Mesendoderm (in vitro differentiated cells): Measurements from ENCODE around the gene NUAK2.

Experiments
- DNase-seq: peaks from one replicate; pipeline ENCODE4 v3.0.0; 2013
- H2AK5ac ChIP-seq: 2 replicates; pipeline ENCODE4 v1.6.1; 2013; ENCODE audit warnings: low read length, inconsistent platforms
- H2BK120ac ChIP-seq: 2 replicates; pipeline ENCODE4 v1.6.1; 2013; ENCODE audit warnings: low read depth, mild to moderate bottlenecking, low read length, moderate library complexity, mixed read lengths
- H2BK15ac ChIP-seq: replicated peaks from 2 replicates; pipeline ENCODE4 v1.6.1; 2013; ENCODE audit warnings: low read depth, mild to moderate bottlenecking, moderate library complexity
- H2BK5ac ChIP-seq: 2 replicates; pipeline ENCODE4 v1.6.1; 2013; ENCODE audit warnings: low read length, inconsistent platforms
- H3K18ac ChIP-seq: 2 replicates; pipeline ENCODE4 v1.6.1; 2013; ENCODE audit warnings: mild to moderate bottlenecking, low read length, mixed read lengths
- H3K23ac ChIP-seq: one replicate; pipeline ENCODE4 v1.6.1; 2013; ENCODE audit warnings: low read length
- H3K27ac ChIP-seq: 2 replicates; pipeline ENCODE4 v1.5.1; 2013; ENCODE audit warnings: low read depth, mild to moderate bottlenecking, inconsistent platforms, low read length, moderate library complexity
- H3K27me3 ChIP-seq: 2 replicates; pipeline ENCODE4 v1.6.1; 2013; ENCODE audit warnings: low read length, control low read depth, mild to moderate bottlenecking, inconsistent platforms; ENCODE audit not compliant: insufficient read depth, poor library complexity
- H3K36me3 ChIP-seq: 2 replicates; pipeline ENCODE4 v1.6.1; 2013; ENCODE audit warnings: low read length, inconsistent platforms; ENCODE audit not compliant: control insufficient read depth, insufficient read depth
- H3K4ac ChIP-seq: one replicate; pipeline ENCODE4 v1.6.1; 2013; ENCODE audit warnings: low read depth, mild to moderate bottlenecking, low read length, moderate library complexity
- H3K4me1 ChIP-seq: 2 replicates; pipeline ENCODE4 v1.6.1; 2013; ENCODE audit warnings: low read depth, low read length, inconsistent platforms; ENCODE audit not compliant: control insufficient read depth
- H3K4me2 ChIP-seq: 2 replicates; pipeline ENCODE4 v1.6.1; 2013; ENCODE audit warnings: low read length
- H3K4me3 ChIP-seq: 2 replicates; pipeline ENCODE4 v1.5.1; 2013; ENCODE audit warnings: mild to moderate bottlenecking, low read length
- H3K56ac ChIP-seq: one replicate; pipeline ENCODE4 v1.6.1; 2013; ENCODE audit warnings: low read length
- H3K79me1 ChIP-seq: 2 replicates; pipeline ENCODE4 v1.6.1; 2013; ENCODE audit warnings: low read length, inconsistent platforms
- H3K79me2 ChIP-seq: 2 replicates; pipeline ENCODE4 v1.6.1; 2013; ENCODE audit warnings: mild to moderate bottlenecking, low read length; ENCODE audit not compliant: control insufficient read depth, insufficient read depth
- H3K9ac ChIP-seq: 2 replicates; pipeline ENCODE4 v1.6.1; 2013; ENCODE audit warnings: low read length, inconsistent platforms
- H4K5ac ChIP-seq: one replicate; pipeline ENCODE4 v1.6.1; 2013; ENCODE audit warnings: low read length
- H4K8ac ChIP-seq: one replicate; pipeline ENCODE4 v1.6.1; 2013; ENCODE audit warnings: low read depth, mild to moderate bottlenecking, control low read depth, low read length, moderate library complexity
- WGBS: extraction: QIAGEN DNeasy Blood & Tissue Kit; methylation state at CpG from one replicate; pipeline ENCODE4 v1.1.7; 2013; ENCODE audit warnings: low lambda C conversion rate, missing lambda C conversion rate; ENCODE audit not compliant: insufficient coverage; ENCODE audit errors: extremely low coverage; 5-methylcytosine and 5-hydroxymethylcytosine counted together

Gene NUAK2

GRCh38 chr1:205275133-205275532 lies 46.4 kb downstream of the NUAK2 start:
- no peak overlapping the region for H3K4me2 ChIP-seq
- no peak for DNase-seq
- H3K4me1 ChIP-seq, result no peaks in the 10 kb centered on the region
- no peaks in the 10 kb centered on the region for H3K79me1 ChIP-seq
- no peaks in the 10 kb centered on the region for H3K79me2 ChIP-seq
- H4K5ac ChIP-seq, result no peak overlapping the region
- H4K8ac ChIP-seq, result no peak overlapping the region
- no CpG with 5 or more reads among the region's 3 CpGs for WGBS
- H2BK5ac ChIP-seq, result no peak overlapping the region
- no peak overlapping the region for H3K27ac ChIP-seq
- H3K27me3 ChIP-seq, result no peaks in the 10 kb centered on the region
- no peak overlapping the region for H2BK15ac ChIP-seq
- H3K36me3 ChIP-seq, result no peaks in the 10 kb centered on the region
- no peak overlapping the region for H3K23ac ChIP-seq
- H3K56ac ChIP-seq, result peak overlapping the region; percentile 47
- H3K4me3 ChIP-seq, result no peak overlapping the region
- no peak overlapping the region for H3K4ac ChIP-seq
- no peak overlapping the region for H3K9ac ChIP-seq
- no peak overlapping the region for H2AK5ac ChIP-seq
- no peak overlapping the region for H2BK120ac ChIP-seq
- H3K18ac ChIP-seq, result no peak overlapping the region

GRCh38 chr1:205274041-205274691 lies 47.4 kb downstream of the NUAK2 start:
- Histone ChIP-seq H3K9ac (no peak overlapping the region), H2BK120ac (no peak overlapping the region), H2BK5ac (no peak overlapping the region), H3K4me3 (no peak overlapping the region), H3K27me3 (no peaks in the 10 kb centered on the region), H4K5ac (no peak overlapping the region), H3K36me3 (no peaks in the 10 kb centered on the region), H3K79me1 (no peaks in the 10 kb centered on the region), H3K27ac (no peak overlapping the region), H4K8ac (no peak overlapping the region), H3K23ac (no peak overlapping the region), H3K4me1 (no peaks in the 10 kb centered on the region), H3K4ac (no peak overlapping the region), H3K79me2 (no peaks in the 10 kb centered on the region), H3K18ac (no peak overlapping the region), H3K56ac (no peak overlapping the region), H3K4me2 (no peak overlapping the region), H2BK15ac (no peak overlapping the region), H2AK5ac (no peak overlapping the region)
- WGBS, result no CpG with 5 or more reads among the region's 8 CpGs
- peak; percentile 79 for DNase-seq

- H3K23ac ChIP-seq, result no peak overlapping the region
- H2AK5ac ChIP-seq, result no peak overlapping the region
- no peak overlapping the region for H3K56ac ChIP-seq
- no peak overlapping the region for H3K4ac ChIP-seq
- H3K79me2 ChIP-seq, result no peaks in the 10 kb centered on the region
- no peak overlapping the region for H2BK15ac ChIP-seq
- H2BK120ac ChIP-seq, result no peak overlapping the region
- H3K4me3 ChIP-seq, result no peak overlapping the region
- H4K5ac ChIP-seq, result no peak overlapping the region
- H2BK5ac ChIP-seq, result no peak overlapping the region
- H3K4me2 ChIP-seq, result no peak overlapping the region
- no peak overlapping the region for H3K9ac ChIP-seq
- peak; percentile 90 for DNase-seq
- no peaks in the 10 kb centered on the region for H3K79me1 ChIP-seq
- no CpG with 5 or more reads among the region's 7 CpGs for WGBS
- no peak overlapping the region for H4K8ac ChIP-seq
- H3K18ac ChIP-seq, result no peak overlapping the region
- no peaks in the 10 kb centered on the region for H3K36me3 ChIP-seq
- H3K27ac ChIP-seq, result no peak overlapping the region
- H3K27me3 ChIP-seq, result no peaks in the 10 kb centered on the region
- H3K4me1 ChIP-seq, result no peaks in the 10 kb centered on the region
Observed at GRCh38 chr1:205273551-205273982, 48.0 kb downstream of the NUAK2 start.

GRCh38 chr1:205272536-205272935 lies 49.0 kb downstream of the NUAK2 start:
- Histone ChIP-seq H3K4ac (no peak overlapping the region), H3K56ac (no peak overlapping the region), H2BK120ac (no peak overlapping the region), H3K36me3 (no peaks in the 10 kb centered on the region), H3K18ac (no peak overlapping the region), H3K4me1 (no peaks in the 10 kb centered on the region), H3K4me3 (no peak overlapping the region), H3K4me2 (no peak overlapping the region), H3K79me2 (no peaks in the 10 kb centered on the region), H2BK5ac (no peak overlapping the region), H3K23ac (no peak overlapping the region), H4K5ac (no peak overlapping the region), H3K9ac (no peak overlapping the region), H3K79me1 (no peaks in the 10 kb centered on the region), H4K8ac (no peak overlapping the region), H2BK15ac (no peak overlapping the region), H3K27ac (no peak overlapping the region), H2AK5ac (no peak overlapping the region), H3K27me3 (no peaks in the 10 kb centered on the region)
- DNase-seq, result no peak
- WGBS, result no CpG with 5 or more reads among the region's 3 CpGs

GRCh38 chr1:205271745-205272144 lies 49.8 kb downstream of the NUAK2 start:
- Histone ChIP-seq H3K79me1 (no peaks in the 10 kb centered on the region), H3K9ac (no peak overlapping the region), H2BK5ac (no peak overlapping the region), H2AK5ac (no peak overlapping the region), H3K4me2 (no peak overlapping the region), H2BK120ac (no peak overlapping the region), H4K8ac (no peak overlapping the region), H4K5ac (no peak overlapping the region), H3K27me3 (no peaks in the 10 kb centered on the region), H3K79me2 (no peaks in the 10 kb centered on the region), H3K56ac (peak overlapping the region; percentile 15), H3K23ac (no peak overlapping the region), H3K18ac (no peak overlapping the region), H3K27ac (no peak overlapping the region), H2BK15ac (no peak overlapping the region), H3K36me3 (no peaks in the 10 kb centered on the region), H3K4me3 (no peak overlapping the region), H3K4ac (no peak overlapping the region), H3K4me1 (no peaks in the 10 kb centered on the region)
- no peak for DNase-seq
- no CpG with 5 or more reads among the region's 18 CpGs for WGBS

- H3K4ac ChIP-seq, result no peak overlapping the region
- H3K9ac ChIP-seq, result no peak overlapping the region
- H3K79me2 ChIP-seq, result no peaks in the 10 kb centered on the region
- H4K5ac ChIP-seq, result no peak overlapping the region
- no peak overlapping the region for H2BK5ac ChIP-seq
- H3K27me3 ChIP-seq, result no peaks in the 10 kb centered on the region
- H2AK5ac ChIP-seq, result no peak overlapping the region
- no peak overlapping the region for H3K56ac ChIP-seq
- no peak overlapping the region for H3K18ac ChIP-seq
- H3K79me1 ChIP-seq, result no peaks in the 10 kb centered on the region
- DNase-seq, result peak; percentile 47
- no CpG with 5 or more reads among the region's 8 CpGs for WGBS
- H3K23ac ChIP-seq, result no peak overlapping the region
- H3K27ac ChIP-seq, result no peak overlapping the region
- no peak overlapping the region for H2BK120ac ChIP-seq
- H3K36me3 ChIP-seq, result no peaks in the 10 kb centered on the region
- no peak overlapping the region for H4K8ac ChIP-seq
- H3K4me3 ChIP-seq, result no peak overlapping the region
- no peaks in the 10 kb centered on the region for H3K4me1 ChIP-seq
- H3K4me2 ChIP-seq, result no peak overlapping the region
- no peak overlapping the region for H2BK15ac ChIP-seq
Observed at GRCh38 chr1:205271277-205271676, 50.3 kb downstream of the NUAK2 start.
